OCI-LY7 (cell line): Measurements from ENCODE around the gene KIF1A.

Source experiments
- EZH2phosphoT487 ChIP-seq: fragments of 200-600 bp; sonication (generic); IDR thresholded peaks from 2 replicates; pipeline ENCODE4 v1.6.1; 2018; ENCODE audit warnings: low read depth, borderline replicate concordance, mild to moderate bottlenecking, mixed run types, antibody characterized with exemption, low read length, moderate library complexity, mixed read lengths
- TF ChIP-seq, protein P1 (sequence below): fragments of 200-600 bp; sonication (generic); conservative IDR thresholded peaks from 2 replicates; pipeline ENCODE4 v1.5.1; 2014; ENCODE audit warnings: mild to moderate bottlenecking, antibody characterized with exemption, low read length, moderate library complexity, mixed read lengths

DNA sequence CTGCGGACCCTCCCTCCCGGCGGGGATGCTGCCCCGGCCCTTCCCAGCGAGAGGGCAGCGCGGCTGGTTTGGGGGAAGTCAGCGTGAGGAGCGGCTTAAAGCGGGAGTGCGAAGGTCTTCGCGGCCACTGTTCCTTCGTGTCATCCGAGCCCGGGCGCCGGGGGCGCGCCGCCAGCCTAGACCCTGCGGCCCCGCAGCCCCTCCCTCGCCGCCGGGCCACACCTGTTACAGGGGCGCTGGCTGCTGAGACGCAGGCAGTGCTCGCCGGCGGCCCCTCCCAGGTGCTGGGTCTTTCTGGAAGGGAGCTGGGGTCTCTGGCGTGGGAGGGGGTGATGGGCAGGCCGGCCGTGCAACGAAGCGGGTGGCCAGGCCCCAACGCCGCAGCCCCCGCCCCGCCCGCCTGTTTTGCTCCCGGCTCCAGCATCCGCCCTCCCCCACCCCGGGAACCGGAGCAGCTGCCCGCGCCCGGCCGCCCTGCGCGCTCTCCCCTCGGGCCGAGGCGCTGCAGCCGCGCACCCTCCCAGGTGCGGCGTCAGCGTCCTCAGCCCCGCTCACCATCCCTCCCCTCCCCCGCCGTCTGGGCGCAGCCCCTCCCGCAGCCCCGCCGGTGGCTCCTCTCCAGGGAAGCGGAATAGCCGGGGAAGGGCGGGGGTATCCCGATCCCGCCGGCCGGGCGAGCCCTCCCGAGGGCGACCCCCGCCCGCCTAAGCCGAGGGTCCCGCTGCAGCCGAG is 727 bp downstream of the KIF1A start:
- TF ChIP-seq, protein P1, sequence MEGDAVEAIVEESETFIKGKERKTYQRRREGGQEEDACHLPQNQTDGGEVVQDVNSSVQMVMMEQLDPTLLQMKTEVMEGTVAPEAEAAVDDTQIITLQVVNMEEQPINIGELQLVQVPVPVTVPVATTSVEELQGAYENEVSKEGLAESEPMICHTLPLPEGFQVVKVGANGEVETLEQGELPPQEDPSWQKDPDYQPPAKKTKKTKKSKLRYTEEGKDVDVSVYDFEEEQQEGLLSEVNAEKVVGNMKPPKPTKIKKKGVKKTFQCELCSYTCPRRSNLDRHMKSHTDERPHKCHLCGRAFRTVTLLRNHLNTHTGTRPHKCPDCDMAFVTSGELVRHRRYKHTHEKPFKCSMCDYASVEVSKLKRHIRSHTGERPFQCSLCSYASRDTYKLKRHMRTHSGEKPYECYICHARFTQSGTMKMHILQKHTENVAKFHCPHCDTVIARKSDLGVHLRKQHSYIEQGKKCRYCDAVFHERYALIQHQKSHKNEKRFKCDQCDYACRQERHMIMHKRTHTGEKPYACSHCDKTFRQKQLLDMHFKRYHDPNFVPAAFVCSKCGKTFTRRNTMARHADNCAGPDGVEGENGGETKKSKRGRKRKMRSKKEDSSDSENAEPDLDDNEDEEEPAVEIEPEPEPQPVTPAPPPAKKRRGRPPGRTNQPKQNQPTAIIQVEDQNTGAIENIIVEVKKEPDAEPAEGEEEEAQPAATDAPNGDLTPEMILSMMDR: no peak
- no peak for TF ChIP-seq EZH2phosphoT487
